ENCODE measurements around the gene TGIF1. TPM values are rescaled to one million over a fixed set of nuclear protein-coding genes. Genes with fewer than 3 reads are reported as not detected.

Gene TGIF1
- total RNA-seq, 2 donors from 2014 or later = 17.1 to 23.1 TPM

DNA sequence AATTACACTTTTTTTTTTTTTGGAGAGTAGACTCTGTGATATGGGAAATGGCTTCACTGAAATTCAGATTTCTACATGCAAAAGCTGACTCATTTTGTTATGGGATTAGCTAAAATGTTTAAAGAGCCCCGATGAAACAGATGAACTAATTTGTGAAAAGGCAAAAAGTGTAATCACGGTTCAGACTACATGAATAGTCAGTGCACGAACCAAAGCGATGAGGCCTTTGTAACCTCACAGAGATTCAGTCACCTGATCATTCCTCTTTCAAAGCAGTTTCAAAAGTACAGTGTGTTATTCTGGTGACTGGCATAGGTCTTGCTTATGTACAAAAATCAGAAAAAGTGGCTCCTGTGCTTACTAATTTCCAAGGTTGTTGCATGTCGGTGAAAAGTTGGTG, 44.6 kb downstream of the TGIF1 start:
- DNase-seq = no peak
- H3K4me1 ChIP-seq = no peaks in the 10 kb centered on the region
- H3K4me3 ChIP-seq = no peak overlapping the region
- peaks cover 0 to 2% of the 10 kb centered on the region in 2 donors for H3K27me3 ChIP-seq
- no peaks in the 10 kb centered on the region for H3K36me3 ChIP-seq (replicated peaks in 1 of 2; ENCODE audit: insufficient read depth in 1 of 2, low read depth in 2 of 2)
- no peak for ATAC-seq
- intact Hi-C loops (cut with DNase I) = no loop called here
- H3K9me3 ChIP-seq = no peaks in the 10 kb centered on the region
- 91 to 93% methylated on average over 5 of the region's 5 CpGs for WGBS, 2 donors
- no peak overlapping the region for H3K27ac ChIP-seq
- TF ChIP-seq POLR2A (IDR thresholded peaks at IDR 0.05) = no peak
- TF ChIP-seq, protein P1, sequence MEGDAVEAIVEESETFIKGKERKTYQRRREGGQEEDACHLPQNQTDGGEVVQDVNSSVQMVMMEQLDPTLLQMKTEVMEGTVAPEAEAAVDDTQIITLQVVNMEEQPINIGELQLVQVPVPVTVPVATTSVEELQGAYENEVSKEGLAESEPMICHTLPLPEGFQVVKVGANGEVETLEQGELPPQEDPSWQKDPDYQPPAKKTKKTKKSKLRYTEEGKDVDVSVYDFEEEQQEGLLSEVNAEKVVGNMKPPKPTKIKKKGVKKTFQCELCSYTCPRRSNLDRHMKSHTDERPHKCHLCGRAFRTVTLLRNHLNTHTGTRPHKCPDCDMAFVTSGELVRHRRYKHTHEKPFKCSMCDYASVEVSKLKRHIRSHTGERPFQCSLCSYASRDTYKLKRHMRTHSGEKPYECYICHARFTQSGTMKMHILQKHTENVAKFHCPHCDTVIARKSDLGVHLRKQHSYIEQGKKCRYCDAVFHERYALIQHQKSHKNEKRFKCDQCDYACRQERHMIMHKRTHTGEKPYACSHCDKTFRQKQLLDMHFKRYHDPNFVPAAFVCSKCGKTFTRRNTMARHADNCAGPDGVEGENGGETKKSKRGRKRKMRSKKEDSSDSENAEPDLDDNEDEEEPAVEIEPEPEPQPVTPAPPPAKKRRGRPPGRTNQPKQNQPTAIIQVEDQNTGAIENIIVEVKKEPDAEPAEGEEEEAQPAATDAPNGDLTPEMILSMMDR (IDR thresholded peaks at IDR 0.05) = no peak

DNA sequence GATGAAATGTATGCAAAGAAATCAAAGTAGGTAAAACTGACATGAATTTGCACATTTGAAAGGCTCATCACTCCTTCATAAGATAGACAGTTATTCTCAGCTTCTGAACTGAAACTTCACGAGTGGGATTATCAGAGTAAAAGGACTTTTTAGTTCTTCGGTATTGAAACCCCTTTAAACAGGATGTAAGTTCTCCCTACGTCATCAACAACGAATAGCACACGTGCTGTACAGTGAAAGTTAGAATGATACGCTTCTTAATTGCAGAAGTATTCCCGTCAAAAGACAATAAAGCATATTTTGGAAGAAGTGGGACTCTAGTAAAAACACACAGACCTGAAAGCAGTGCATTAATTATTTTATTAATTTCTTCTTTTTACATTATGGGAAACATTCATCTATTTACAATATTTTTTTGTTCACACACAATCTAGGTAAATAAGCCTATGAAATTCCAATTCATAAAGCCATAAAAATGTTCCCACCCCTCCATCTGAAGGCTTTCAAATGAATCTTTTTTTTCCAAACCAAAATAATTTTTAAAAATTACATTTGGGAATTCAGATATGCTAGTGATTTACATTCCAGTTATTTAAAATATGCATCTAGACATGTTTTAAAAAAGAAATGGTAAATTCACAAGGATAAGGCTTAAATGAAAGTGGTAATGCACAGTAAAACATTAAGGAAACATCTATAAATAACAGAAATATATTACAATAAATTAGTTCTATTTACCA, 45.9 kb downstream of the TGIF1 start:
- Histone ChIP-seq H3K4me1 (no peaks in the 10 kb centered on the region), H3K4me3 (no peak overlapping the region), H3K9me3 (no peaks in the 10 kb centered on the region), H3K27ac (no peak overlapping the region), H3K27me3 (peaks cover 0 to 10% of the 10 kb centered on the region in 2 donors), H3K36me3 (replicated peaks in 1 of 2; ENCODE audit: insufficient read depth in 1 of 2, low read depth in 2 of 2) (no peaks in the 10 kb centered on the region)
- WGBS, 2 donors = 73 to 81% methylated on average over 7 of the region's 7 CpGs
- TF ChIP-seq, protein P1 (IDR thresholded peaks at IDR 0.05) = no peak
- no peak for TF ChIP-seq POLR2A (IDR thresholded peaks at IDR 0.05)
- ATAC-seq = no peak
- intact Hi-C loops (cut with DNase I) = no loop called here
- no peak for DNase-seq

DNA sequence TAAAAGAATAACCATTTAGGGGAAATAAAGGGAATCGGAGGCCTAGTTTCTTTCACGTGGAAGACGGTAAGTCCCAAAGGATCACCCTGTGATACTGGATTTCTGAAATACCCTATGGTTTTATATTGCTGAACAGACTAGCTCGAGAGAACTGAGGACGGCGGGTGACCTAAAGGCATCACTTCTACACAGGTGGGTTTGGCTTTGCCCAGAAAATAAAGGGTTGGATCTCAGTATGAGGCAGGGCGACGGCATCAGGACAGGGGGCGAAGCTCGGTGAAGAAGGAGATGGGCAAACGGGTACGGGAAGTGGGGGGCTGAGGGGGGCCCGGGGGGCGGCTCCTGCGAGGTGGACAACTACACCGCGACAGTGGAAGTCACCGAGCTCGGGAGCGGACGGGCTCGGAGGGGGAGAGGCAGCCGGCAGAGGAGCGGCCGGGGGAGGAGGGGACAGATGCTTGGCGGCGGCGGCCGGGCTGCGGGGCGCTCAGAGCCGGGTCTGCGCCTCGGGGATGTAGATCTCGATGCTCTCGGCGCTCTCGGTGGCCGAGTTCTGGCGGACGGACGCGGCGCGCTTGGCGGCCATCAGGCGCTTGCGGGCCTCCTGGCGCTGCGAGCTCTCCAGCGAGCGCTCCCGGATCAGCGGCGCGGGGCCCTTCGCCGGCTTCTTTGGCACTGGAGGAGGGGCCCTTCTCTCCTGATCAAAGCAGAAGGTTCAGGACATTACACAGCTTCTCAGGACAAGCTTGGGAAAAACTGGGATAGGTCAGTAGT, 48.9 kb downstream of the TGIF1 start:
- intact Hi-C loops (cut with DNase I) = no loop called here
- Histone ChIP-seq H3K36me3 (replicated peaks in 1 of 2; ENCODE audit: insufficient read depth in 1 of 2, low read depth in 2 of 2) (no peaks in the 10 kb centered on the region), H3K27me3 (peaks cover 0 to 10% of the 10 kb centered on the region in 2 donors), H3K9me3 (no peaks in the 10 kb centered on the region), H3K4me3 (peak overlapping the region in 1 of 2 donors; percentile 6), H3K4me1 (no peaks in the 10 kb centered on the region), H3K27ac (no peak overlapping the region)
- ATAC-seq (peak; percentile 58), DNase-seq (peak; percentile 4 to 25 (median 16))
- TF ChIP-seq POLR2A (IDR thresholded peaks at IDR 0.05) = no peak
- TF ChIP-seq, protein P1 (IDR thresholded peaks at IDR 0.05) = no peak
- WGBS, 2 donors = 14 to 31% methylated on average over 30 to 57 of the region's 58 CpGs

DNA sequence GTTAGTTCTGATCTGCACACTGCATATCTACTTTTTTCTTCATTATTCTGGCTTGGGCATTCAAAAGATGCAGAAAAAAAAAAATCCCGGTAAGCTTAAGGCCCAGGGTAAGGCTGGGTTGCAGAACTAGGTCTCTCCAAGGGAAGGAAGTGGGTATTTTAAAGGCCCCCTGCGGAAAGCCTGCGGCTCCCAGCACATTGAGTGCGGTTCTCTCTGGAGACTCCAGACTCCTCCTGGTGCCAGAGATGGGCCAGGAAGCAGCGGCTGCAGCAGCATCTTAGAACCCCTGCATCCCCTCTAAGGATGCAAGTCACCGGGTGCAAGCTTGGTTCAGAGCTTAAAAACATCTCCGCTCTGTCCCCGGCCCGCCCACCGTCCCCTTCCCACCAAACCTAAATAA, 49.5 kb downstream of the TGIF1 start:
- no peak for DNase-seq
- no peak for ATAC-seq
- intact Hi-C loops (cut with DNase I) = no loop called here
- Histone ChIP-seq H3K27me3 (peaks cover 0 to 10% of the 10 kb centered on the region in 2 donors), H3K9me3 (no peaks in the 10 kb centered on the region), H3K27ac (no peak overlapping the region), H3K4me3 (no peak overlapping the region), H3K36me3 (replicated peaks in 1 of 2; ENCODE audit: insufficient read depth in 1 of 2, low read depth in 2 of 2) (no peaks in the 10 kb centered on the region), H3K4me1 (no peaks in the 10 kb centered on the region)
- 36 to 43% methylated on average over 10 of the region's 10 CpGs for whole genome bisulfite sequencing, 2 donors
- TF ChIP-seq, protein P1 (IDR thresholded peaks at IDR 0.05) = no peak
- TF ChIP-seq POLR2A (IDR thresholded peaks at IDR 0.05) = no peak

All from body of pancreas (tissue), 4 donors.